ENCODE data around the gene TMEM266.

TMEM266 gene

DNA sequence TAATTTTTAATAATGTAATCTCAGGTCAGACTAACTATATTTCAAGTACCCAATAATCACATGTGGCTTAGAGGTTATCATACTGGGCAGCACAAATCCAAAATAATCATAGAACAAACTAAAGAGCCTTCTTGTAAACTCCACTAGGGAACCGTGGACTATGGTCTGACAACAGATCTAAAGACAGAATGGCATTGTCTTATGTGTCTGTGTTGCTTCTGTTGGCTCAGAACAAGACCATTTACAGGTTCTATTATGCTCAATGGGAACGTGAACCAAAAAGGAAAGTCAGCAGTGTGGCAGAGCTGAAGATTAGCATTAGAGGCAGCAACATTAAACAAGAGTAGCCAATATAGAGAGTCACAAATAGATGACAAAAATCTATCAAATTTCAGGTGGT is 176.6 kb downstream of the TMEM266 start:
- Mint-ChIP-seq H3K27ac (no peak overlapping the region), H3K4me1 (peaks cover 10% of the 10 kb centered on the region), H3K9me3 (no peaks in the 10 kb centered on the region), H3K27me3 (ENCODE audit: low read depth, poor library complexity) (no peaks in the 10 kb centered on the region), H3K4me3 (no peak overlapping the region), H3K36me3 (ENCODE audit: low read depth) (peaks cover 8% of the 10 kb centered on the region)
- DNase-seq: no peak
- no peak for TF ChIP-seq CTCF (IDR thresholded peaks at IDR 0.05)

DNA sequence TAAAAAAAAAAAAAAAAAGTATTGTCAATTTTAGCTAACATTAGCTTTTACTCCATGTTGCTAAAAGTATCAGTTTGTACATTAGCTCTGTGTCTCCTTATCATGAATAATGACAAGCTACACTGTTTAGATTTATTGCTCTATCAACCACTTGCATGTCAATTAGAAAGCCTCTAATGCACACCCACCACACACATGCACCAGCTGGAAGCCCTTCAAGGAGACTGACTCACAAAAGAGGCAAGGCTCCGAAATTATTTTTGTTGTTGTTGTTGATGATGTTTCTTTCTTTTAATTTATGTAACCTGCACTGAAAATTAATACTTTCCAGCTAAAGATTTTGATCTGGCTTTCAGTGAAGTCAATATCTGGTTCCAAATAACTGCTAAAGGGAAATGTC is 180.0 kb downstream of the TMEM266 start:
- Mint-ChIP-seq H3K27me3 (ENCODE audit: low read depth, poor library complexity) (no peaks in the 10 kb centered on the region), H3K27ac (no peak overlapping the region), H3K4me1 (peaks cover 4% of the 10 kb centered on the region), H3K36me3 (ENCODE audit: low read depth) (peaks cover 12% of the 10 kb centered on the region), H3K9me3 (peaks cover 6% of the 10 kb centered on the region), H3K4me3 (no peak overlapping the region)
- no peak for TF ChIP-seq CTCF (IDR thresholded peaks at IDR 0.05)
- DNase-seq: no peak

GRCh38 chr15:76245072-76245610 is 185.4 kb downstream of the TMEM266 start:
- no peak for TF ChIP-seq CTCF (IDR thresholded peaks at IDR 0.05)
- Mint-ChIP-seq H3K9me3 (peaks cover 6% of the 10 kb centered on the region), H3K36me3 (ENCODE audit: low read depth) (peaks cover 30% of the 10 kb centered on the region), H3K27ac (no peak overlapping the region), H3K4me3 (no peak overlapping the region), H3K27me3 (ENCODE audit: low read depth, poor library complexity) (no peaks in the 10 kb centered on the region), H3K4me1 (no peaks in the 10 kb centered on the region)
- DNase-seq: no peak

- no peaks in the 10 kb centered on the region for H3K4me1 Mint-ChIP-seq
- no peak for DNase-seq
- H3K27ac Mint-ChIP-seq: no peak overlapping the region
- H3K36me3 Mint-ChIP-seq (ENCODE audit: low read depth): peaks cover 65% of the 10 kb centered on the region
- H3K9me3 Mint-ChIP-seq: peaks cover 4% of the 10 kb centered on the region
- H3K4me3 Mint-ChIP-seq: no peak overlapping the region
- no peak for TF ChIP-seq CTCF (IDR thresholded peaks at IDR 0.05)
- H3K27me3 Mint-ChIP-seq (ENCODE audit: low read depth, poor library complexity): no peaks in the 10 kb centered on the region
Observed at GRCh38 chr15:76251717-76252116, 191.9 kb downstream of the TMEM266 start.

DNA sequence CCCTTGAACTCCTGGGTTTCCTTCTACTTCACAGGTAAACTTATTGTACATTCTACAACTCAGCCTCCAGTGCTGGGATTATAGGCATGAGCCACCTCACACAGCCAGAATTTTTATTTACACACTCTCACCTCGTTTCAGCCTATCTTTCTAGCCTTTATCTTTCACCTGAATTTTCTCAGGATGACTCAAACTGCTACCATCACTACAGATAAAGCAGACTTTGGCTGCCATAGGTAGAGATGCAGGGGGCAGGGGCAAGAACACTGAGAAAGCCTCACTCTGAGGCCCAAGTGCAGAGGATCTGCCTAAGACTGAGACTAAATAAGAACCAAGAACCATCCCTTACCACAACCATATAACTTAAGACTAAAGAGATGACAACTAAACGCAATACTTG is 192.5 kb downstream of the TMEM266 start:
- Mint-ChIP-seq H3K4me3 (no peak overlapping the region), H3K9me3 (peaks cover 4% of the 10 kb centered on the region), H3K4me1 (no peaks in the 10 kb centered on the region), H3K27ac (no peak overlapping the region), H3K27me3 (ENCODE audit: low read depth, poor library complexity) (no peaks in the 10 kb centered on the region), H3K36me3 (ENCODE audit: low read depth) (peaks cover 70% of the 10 kb centered on the region)
- TF ChIP-seq CTCF (IDR thresholded peaks at IDR 0.05): no peak
- DNase-seq: no peak

GRCh38 chr15:76253691-76254473 is 194.1 kb downstream of the TMEM266 start:
- H3K36me3 Mint-ChIP-seq (ENCODE audit: low read depth): peaks cover 62% of the 10 kb centered on the region
- no peak overlapping the region for H3K27ac Mint-ChIP-seq
- H3K4me3 Mint-ChIP-seq: no peak overlapping the region
- peaks cover 4% of the 10 kb centered on the region for H3K9me3 Mint-ChIP-seq
- H3K4me1 Mint-ChIP-seq: no peaks in the 10 kb centered on the region
- DNase-seq: no peak
- no peak for TF ChIP-seq CTCF (IDR thresholded peaks at IDR 0.05)
- H3K27me3 Mint-ChIP-seq (ENCODE audit: low read depth, poor library complexity): no peaks in the 10 kb centered on the region

Measured in nephron progenitor cell (in vitro differentiated cells).